Thyroid gland (tissue), 4 donors: Measurements from ENCODE around the gene TADA1.

Source experiments
- POLR2A ChIP-seq, 2 donors: fragments of 450-650 bp; IDR thresholded peaks; one replicate each; pipeline ENCODE4 v1.6.1; 2017; ENCODE audit warnings: antibody characterized with exemption in 2 of 2, mild to moderate bottlenecking in 2 of 2, moderate library complexity in 1 of 2
- TF ChIP-seq, protein P1 (sequence below), 6 experiments: fragments of 200-600 bp in 3 of 6; fragments of 450-650 bp in 3 of 6; sonication (generic) in 3 of 6; IDR thresholded peaks; one replicate each; pipeline ENCODE4 v1.5.1; 2016 to 2019; ENCODE audit warnings: antibody characterized with exemption in 6 of 6, mild to moderate bottlenecking in 2 of 6, inconsistent platforms in 1 of 6, moderate library complexity in 1 of 6

DNA sequence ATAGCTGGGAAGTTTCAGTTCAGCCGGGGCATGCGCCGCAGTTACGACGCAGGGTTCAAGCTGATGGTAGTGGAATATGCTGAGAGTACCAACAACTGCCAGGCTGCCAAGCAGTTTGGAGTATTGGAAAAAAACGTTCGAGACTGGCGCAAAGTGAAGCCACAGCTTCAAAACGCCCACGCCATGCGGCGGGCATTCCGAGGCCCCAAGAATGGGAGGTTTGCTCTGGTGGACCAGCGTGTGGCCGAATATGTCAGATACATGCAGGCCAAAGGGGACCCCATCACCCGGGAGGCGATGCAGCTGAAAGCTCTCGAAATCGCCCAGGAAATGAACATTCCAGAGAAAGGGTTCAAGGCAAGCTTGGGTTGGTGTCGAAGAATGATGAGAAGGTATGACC is 26.9 kb downstream of the TADA1 start:
- TF ChIP-seq, protein P1, sequence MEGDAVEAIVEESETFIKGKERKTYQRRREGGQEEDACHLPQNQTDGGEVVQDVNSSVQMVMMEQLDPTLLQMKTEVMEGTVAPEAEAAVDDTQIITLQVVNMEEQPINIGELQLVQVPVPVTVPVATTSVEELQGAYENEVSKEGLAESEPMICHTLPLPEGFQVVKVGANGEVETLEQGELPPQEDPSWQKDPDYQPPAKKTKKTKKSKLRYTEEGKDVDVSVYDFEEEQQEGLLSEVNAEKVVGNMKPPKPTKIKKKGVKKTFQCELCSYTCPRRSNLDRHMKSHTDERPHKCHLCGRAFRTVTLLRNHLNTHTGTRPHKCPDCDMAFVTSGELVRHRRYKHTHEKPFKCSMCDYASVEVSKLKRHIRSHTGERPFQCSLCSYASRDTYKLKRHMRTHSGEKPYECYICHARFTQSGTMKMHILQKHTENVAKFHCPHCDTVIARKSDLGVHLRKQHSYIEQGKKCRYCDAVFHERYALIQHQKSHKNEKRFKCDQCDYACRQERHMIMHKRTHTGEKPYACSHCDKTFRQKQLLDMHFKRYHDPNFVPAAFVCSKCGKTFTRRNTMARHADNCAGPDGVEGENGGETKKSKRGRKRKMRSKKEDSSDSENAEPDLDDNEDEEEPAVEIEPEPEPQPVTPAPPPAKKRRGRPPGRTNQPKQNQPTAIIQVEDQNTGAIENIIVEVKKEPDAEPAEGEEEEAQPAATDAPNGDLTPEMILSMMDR (IDR thresholded peaks at IDR 0.05): no peak
- no peak for TF ChIP-seq POLR2A (IDR thresholded peaks at IDR 0.05)
